ENCODE results near the gene CACHD1.
"Not testable (repeated sequence)": the region's sequence is repeated elsewhere in the genome, so short reads cannot be mapped to it uniquely, and the experiment has no call there.

Gene CACHD1

GRCh38 chr1:64499966-64500365 is 30.0 kb downstream of the CACHD1 start:
- DNase-seq (ENCODE audit: insufficient read length, low spot score) = no peak
- no peak for FAIRE-seq
- TF ChIP-seq CTCF (IDR thresholded peaks at IDR 0.05; ENCODE audit: insufficient read depth, missing control alignments) = peak; percentile 9

GRCh38 chr1:64502083-64502482 is 32.2 kb downstream of the CACHD1 start:
- DNase-seq (ENCODE audit: insufficient read length, low spot score) (no peak), FAIRE-seq (no peak)
- TF ChIP-seq CTCF (IDR thresholded peaks at IDR 0.05; ENCODE audit: insufficient read depth, missing control alignments) = no peak

- no peak for TF ChIP-seq CTCF (IDR thresholded peaks at IDR 0.05; ENCODE audit: insufficient read depth, missing control alignments)
- no peak for DNase-seq (ENCODE audit: insufficient read length, low spot score)
- FAIRE-seq = no peak
Observed at GRCh38 chr1:64502931-64503330, 33.0 kb downstream of the CACHD1 start.

GRCh38 chr1:64505232-64505943 is 35.5 kb downstream of the CACHD1 start:
- DNase-seq (ENCODE audit: insufficient read length, low spot score) = peak; percentile 61
- TF ChIP-seq CTCF (IDR thresholded peaks at IDR 0.05; ENCODE audit: insufficient read depth, missing control alignments) = no peak
- no peak for FAIRE-seq

- TF ChIP-seq CTCF (IDR thresholded peaks at IDR 0.05; ENCODE audit: insufficient read depth, missing control alignments) = no peak
- FAIRE-seq = peak; percentile 89
- peak; percentile 17 for DNase-seq (ENCODE audit: insufficient read length, low spot score)
Observed at GRCh38 chr1:64505944-64506655, 36.2 kb downstream of the CACHD1 start.

- DNase-seq (ENCODE audit: insufficient read length, low spot score) (no peak), FAIRE-seq (no peak)
- no peak for TF ChIP-seq CTCF (IDR thresholded peaks at IDR 0.05; ENCODE audit: insufficient read depth, missing control alignments)
Observed at GRCh38 chr1:64508629-64509028, 38.7 kb downstream of the CACHD1 start.

- DNase-seq (ENCODE audit: insufficient read length, low spot score) = no peak
- no peak for TF ChIP-seq CTCF (IDR thresholded peaks at IDR 0.05; ENCODE audit: insufficient read depth, missing control alignments)
- no peak for FAIRE-seq
Observed at GRCh38 chr1:64511044-64511443, 41.1 kb downstream of the CACHD1 start.

GRCh38 chr1:64512206-64512605 is 42.3 kb downstream of the CACHD1 start:
- not testable (repeated sequence) for FAIRE-seq; DNase-seq (ENCODE audit: insufficient read length, low spot score)

Data from D721Med (cell line).